GM19468 (cell line): ENCODE results near the gene GRIN1.

Experiments
- ATAC-seq: cut with Tn5 transposase; IDR thresholded peaks from one replicate; pipeline ENCODE4 v1.9.1; 2021; ENCODE audit warnings: mild to moderate bottlenecking, moderate library complexity, moderate number of reproducible peaks; ENCODE audit not compliant: unreplicated experiment; ENCODE audit errors: extremely low read depth

The GRIN1 gene

DNA sequence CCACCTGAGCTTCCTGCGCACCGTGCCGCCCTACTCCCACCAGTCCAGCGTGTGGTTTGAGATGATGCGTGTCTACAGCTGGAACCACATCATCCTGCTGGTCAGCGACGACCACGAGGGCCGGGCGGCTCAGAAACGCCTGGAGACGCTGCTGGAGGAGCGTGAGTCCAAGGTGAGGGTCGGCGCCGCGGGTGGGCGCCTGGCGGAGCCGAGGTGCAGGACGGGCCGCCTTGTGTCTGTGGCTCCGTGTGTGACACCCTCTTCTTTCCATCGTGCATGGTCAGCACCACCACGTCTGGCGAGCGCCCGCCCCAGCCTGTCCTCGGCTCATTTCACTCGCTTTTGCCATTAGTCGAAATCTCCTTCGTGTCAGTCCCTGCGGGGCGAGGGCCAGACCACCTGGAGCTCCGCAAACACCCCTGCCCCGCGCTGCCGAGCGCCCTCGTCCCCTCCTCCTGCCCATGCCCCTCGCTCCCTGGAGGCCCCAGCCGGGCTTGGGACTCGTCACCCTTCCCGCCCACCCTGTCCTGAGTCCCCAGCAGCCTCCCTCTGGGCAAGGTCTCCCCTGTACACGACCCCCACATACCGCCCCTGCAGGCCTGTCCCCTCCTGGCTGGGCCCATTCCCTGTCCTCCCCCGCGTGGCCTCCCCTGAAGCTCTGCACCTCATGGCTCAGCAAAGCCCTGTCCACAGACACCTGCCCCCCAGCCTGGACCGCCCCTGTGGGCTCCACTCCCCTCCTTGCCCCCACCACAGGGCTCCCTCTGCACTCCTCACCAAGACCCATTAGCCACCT is 7.0 kb downstream of the GRIN1 start:
- ATAC-seq: no peak

DNA sequence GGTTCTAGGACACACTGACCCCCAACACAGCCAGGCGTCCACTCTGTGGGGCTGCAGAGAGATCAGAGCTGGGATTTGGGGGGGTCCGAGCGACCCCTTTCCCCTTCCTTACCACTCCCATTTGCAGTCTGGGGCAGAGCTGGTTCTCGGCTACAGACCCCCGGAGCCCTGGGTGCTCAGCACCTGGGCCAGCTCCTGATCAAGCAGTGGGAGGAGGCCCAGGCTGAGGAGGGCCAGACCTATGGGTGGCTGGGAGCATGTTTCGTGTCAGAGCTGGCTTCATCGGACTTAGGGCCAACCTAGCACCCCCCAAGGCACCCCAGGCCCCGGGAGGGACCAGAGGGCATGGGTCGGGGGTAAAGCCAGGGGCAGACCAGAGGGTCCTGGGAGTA is 7.6 kb downstream of the GRIN1 start:
- no peak for ATAC-seq

DNA sequence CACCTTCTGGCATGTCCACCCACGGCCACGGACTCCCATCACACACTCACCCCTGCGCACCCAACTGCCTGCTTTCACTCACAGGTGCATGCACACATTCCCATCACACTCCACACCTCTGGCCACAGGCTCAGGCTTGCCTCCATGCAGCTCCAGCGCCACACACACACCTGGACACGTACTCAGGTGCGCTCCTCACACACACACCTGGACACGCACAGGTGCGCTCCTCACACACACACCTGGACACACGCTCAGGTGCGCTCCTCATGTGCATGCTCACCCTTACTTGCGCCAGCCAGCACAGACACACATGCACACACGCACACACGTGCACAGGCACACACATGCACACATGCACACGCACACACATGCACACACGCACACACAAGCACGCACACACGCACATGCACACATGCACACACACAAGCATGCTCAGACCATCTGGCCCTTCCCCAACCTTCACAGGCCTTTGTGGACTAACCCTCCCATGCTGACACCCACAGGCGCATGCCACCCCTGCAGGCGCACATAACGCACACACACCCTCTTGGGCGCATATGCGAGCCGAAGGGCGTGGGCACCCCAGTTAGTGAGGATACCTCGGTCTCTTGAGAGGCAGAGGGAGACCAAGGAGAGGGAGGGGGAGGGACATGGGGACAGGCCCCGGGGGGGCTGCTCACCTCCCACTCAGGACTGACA is 8.3 kb downstream of the GRIN1 start:
- no peak for ATAC-seq

DNA sequence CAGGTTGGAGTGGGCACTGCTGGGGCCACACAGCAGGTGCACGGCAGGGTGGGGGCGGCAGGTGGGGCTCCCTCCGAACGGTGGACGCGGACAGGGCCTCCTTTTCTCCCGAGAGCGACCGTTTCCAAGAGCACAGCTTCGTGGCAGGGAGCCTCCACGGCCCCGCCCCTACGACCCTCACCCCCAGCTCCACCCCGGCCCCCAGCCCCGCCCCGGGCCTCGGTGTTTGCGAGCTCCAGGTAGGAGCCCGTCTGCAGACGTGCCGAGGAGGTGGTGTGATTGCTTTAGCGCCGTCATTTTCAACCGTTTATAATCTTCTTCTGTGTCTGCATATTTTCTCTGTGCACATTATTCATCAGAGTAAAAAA is 8.8 kb downstream of the GRIN1 start:
- ATAC-seq: no peak

DNA sequence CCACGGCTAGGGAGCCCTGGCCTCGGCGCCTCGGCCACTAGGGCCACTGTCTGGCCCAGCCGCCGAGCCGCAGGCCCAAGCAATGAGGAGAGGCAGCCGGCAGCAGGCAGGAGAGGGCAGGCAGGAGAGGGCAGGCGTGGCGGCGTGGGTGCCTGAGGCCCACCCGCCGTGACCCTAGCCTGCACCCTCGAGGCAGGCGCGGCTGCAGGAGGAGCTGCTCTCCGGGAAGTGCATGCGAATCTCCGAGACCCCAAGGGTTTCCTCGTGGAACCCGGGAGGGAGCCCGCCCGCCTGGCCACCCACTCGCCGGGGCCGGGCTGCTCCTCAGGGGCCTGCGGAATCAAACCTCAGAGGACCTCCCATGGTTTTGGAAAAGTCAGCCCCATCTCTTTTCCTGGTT is 9.3 kb downstream of the GRIN1 start:
- ATAC-seq: no peak

DNA sequence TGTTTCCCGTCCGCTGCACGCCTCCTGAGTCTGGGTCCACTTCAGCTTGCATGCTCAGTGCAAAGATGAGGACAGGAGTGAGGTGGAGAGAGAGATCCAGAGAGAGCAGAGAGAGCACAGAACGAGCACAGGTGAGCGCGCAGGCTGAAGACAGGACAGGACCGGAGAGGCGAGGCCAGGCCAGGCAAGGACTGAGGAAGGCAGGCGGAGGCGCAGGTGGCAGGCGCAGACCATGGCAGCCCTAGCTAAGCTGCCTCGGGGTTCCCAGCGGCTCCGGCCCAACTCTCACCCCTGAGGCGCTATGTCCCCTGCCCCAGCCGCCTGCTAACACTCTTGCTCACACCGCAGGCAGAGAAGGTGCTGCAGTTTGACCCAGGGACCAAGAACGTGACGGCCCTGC is 9.7 kb downstream of the GRIN1 start:
- ATAC-seq: no peak

DNA sequence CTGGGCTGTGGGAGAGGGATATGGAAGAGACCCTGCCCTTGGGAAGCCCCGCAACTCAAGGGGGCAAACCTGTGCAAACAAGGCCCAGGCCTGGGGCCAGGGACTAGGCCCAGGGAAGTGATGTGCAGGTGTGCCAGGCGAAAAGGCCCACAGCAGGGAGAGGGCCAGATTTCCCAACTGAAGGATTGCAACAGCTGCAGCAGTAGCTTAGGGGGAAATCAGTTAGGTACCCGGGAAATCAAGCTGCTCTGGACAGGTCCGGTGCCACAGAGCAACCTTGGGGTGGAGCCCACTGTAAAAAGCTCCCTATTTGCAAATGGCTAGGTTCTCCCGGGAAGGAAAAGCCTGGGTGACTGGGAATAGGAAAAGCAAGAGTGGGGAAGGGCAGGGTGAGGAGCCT is 10.4 kb downstream of the GRIN1 start:
- ATAC-seq: no peak

DNA sequence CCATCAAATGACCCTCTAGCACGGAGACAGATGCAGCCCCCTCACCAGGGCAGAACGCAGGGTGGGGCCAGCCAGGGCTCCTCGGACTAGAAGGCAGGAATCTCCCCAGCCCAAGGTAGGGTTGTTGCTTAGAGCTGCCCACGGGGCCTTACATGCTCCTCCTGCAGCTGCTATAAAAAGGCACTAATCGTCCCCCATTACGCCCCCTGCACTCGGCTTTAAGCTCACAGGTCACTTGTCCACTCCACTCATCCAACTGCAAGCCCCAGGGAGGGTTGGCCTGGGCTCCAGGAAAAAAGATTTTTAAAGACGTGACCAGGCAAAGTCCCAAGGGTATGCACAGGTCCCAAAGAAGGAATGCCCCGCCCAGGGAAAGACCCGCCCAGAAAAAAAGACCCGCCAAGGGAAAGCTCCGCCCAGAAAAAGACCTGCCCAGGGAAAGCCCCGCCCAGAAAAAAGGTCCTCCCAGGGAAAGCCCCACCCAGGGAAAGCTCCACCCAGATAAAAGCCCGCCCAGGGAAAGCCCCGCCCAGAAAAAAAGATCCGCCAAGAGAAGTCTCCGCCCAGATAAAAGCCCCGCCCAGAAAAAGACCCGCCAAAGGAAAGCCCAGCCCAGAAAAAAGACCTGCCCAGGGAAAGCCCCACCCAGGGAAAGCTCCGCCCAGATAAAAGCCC is 11.1 kb downstream of the GRIN1 start:
- ATAC-seq: no peak

DNA sequence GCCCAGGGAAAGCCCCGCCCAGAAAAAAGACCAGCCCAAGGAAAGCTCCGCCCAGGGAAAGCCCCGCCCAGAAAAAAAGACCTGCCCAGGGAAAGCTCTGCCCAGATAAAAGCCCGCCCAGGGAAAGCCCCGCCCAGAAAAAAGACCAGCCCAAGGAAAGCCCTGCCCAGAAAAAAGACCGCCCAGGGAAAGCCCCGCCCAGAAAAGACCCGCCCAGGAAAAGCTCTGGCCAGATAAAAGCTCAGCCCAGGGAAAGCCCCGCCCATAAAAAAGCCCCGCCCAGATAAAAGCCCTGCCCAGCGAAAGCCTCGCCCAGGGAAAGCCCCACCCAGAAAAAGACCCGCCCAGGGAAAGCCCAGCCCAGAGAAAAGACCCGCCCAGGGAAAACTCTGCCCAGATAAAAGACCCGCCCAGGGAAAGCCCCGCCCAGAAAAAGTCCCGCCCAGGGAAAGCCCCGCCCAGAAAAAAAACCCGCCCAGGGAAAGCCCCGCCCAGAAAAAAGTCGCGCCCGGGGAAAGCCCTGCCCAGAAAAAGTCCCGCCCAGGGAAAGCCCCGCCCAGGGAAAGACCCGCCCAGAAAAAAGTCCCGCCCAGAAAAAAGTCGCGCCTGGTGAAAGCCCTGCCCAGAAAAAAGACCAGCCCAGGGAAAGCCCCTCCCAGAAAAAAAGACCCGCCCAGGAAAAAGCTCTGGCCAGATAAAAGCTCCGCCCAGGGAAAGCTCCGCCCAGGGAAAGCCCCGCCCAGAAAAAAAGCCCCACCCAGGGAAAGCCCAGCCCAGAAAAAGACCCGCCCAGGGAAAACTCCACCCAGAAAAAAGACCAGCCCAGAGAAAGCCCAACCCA is 11.9 kb downstream of the GRIN1 start:
- no peak for ATAC-seq

DNA sequence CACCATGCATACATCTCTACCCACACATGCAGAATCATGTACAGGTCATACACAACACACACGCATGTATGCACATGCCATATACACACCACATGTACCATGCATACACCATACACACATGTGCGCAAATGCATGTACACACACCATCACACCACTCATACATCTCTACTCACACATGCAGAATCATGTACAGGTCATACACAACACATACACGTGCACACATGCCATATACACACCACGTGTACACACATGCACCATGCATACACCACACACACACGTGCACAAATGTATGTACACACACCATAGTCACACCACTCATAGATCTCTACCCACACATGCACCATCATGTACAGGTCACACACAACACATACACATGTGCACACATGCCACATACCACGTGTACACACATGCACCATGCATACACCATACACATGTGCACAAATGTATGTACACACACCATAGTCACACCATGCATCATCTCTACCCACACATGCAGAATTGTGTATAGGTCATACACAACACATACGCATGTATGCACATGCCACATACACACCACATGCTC is 14.0 kb downstream of the GRIN1 start:
- no peak for ATAC-seq

DNA sequence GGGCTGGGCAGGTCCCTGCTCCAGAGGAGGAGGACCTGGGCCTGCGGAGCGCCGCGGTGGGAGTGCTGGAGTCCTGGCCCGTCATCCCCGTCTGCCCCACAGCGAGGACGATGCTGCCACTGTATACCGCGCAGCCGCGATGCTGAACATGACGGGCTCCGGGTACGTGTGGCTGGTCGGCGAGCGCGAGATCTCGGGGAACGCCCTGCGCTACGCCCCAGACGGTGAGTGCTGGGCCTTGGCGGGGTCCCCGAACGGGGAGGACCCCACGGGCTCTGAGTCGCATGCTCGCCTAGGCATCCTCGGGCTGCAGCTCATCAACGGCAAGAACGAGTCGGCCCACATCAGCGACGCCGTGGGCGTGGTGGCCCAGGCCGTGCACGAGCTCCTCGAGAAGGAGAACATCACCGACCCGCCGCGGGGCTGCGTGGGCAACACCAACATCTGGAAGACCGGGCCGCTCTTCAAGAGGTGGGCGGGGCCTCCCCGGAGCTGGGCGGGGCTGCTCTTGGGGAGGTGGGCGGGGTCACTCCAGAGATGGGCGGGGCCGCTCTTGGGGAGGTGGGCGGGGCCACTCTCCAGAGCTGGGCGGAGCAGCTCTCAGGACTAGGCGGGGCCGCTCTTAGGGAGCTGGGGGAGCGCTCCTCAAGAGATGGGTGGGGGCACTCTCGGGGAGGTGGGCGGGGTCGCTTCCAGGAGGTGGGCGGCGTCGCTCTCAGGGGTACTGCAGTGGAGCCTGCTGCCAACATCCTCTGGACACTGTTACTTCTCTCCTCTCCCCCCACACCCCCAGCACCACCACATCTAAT is 17.8 kb downstream of the GRIN1 start:
- ATAC-seq: no peak

DNA sequence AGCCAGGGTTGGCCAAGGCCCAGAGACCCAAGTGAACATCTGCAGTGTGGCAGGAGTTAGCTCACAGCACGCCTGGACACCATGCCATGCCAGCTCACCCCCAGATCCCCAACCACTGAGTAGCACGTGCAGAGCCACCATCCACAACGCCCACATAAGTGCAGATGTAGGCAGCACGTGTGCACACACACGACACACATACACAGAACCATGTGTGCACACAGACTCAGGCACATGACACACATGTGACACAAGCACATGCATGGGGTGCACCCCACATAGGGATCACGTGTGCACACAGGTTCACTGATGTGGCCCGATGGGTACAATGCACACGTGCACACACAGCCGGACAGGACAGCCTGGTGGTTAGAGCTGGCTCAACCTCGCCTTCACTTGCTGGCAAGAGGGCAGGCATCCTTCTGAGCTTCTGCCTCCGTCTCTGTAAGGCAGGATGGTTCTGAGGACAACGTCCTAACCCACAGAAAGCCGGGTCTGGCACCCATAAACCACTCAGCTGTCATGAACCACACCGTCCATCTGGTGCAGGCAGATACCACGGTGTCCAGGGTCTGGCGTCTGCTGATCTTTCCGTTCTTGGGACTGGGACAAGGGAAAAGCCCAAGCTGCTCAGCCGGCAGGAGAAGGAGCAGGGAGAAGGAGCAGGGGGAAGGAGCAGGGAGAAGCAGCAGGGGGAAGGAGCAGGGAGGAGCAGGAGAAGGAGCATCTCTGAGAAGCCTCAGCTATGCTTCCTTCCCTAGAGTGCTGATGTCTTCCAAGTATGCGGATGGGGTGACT is 18.9 kb downstream of the GRIN1 start:
- no peak for ATAC-seq

DNA sequence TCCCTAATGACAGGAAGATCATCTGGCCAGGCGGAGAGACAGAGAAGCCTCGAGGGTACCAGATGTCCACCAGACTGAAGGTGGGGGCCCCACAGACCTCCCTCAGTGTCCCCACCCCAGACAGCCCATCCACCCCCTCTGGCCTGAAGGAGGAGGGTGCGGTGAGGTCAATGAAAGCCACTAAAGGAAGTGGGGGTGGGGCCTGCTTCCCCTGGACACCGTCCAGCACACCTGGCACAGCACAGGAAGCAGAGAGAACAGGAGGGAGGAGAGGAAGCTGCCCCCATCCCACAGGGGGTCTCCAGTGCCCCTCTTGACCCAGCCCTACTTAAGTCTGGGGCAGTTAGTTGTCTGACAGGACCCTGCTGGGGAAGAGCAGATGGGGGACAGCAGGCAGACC is 19.7 kb downstream of the GRIN1 start:
- no peak for ATAC-seq

DNA sequence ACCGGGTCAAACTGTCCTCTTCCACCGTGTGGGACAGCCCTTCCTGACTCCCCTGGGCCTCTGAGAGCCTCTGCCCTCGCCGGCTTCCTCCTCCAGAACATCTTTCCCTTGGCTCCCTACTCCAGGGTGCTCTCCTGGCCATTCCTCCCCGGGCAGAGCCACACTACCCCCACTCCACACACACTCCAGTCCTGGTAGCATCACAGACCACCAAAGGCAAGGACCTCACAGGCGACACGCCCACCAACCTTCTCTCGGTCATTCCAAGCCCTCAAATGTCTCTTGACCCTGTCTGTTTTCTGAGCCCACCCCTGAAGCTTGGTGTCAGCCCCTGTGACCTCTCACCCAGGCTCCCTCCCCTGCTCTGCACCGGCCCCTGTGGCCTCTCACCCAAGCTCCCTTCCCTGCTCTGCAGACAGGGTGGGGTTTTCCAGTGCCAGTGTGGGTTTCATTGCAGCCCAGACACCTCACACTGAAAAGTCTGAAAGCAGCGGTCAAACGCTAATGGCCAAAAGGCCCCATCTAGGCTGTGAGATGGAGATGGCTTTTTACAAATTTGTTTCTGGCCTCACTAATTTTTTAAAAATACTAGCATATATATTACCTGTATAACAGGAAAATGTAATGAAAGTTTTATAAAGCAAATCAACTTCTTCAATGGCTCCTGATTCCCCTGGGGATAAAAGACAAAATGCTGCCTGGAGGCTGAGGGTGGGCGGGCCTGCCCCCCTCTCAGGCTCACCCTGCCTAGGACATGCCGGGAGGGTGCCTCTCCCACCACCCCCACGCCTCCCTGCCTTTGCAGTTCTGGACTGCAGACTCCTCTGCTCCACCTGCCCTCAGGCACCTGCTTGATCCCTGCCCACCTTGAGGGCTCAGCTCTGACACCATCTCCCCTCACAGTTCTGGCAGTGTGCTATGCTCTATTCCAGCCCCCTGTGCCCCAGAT is 20.4 kb downstream of the GRIN1 start:
- no peak for ATAC-seq

DNA sequence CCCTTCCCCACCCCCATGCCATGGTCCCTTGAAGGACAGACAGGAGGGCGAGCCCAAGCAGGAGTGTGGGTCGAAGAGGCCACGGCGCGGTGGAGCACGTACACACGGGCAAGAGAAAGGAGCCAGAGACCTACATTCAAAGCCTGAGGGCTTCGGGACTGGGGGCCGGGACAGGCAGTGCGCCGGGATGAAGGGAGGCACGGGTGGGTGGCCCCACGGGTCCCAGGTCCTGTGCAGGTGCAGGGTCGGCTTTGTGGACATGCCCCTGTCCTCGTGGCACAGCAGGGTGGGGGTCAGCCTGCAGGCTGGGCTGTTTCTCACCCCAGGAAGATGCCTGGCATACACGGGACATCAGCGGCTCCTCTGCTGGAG is 21.1 kb downstream of the GRIN1 start:
- no peak for ATAC-seq

DNA sequence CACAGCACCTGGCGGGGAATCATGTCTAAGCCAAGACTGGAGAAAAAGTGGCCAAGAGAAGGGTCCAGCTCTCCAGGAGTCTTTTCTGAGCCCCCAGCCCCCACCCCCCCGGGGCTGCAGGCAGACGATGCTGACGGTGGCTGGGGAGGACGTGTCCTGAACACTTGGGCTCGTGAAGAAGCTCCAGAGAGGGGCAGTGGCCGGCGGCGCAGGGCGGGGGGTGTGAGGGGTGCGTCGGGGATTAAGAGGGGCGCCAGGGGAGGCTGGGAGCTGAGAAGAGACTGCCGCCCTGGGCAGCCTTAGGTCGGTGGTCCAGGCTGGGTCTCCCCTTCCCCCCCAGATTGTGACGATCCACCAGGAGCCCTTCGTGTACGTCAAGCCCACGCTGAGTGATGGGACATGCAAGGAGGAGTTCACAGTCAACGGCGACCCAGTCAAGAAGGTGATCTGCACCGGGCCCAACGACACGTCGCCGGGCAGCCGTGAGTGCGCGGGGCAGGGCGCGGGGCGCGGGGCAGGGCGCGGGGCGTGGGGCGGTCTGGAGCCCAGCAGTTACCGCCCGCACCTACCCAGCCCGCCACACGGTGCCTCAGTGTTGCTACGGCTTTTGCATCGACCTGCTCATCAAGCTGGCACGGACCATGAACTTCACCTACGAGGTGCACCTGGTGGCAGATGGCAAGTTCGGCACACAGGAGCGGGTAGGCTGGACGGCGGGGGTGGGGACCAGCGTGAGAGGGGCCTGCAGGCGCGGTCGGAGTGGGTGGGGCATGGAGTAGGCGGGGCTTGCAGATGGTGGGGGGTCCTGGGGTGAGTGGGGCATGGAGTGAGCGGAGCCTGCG is 22.0 kb downstream of the GRIN1 start:
- no peak for ATAC-seq
